Activated CD4-positive, alpha-beta T cell treated with anti-CD3 and anti-CD28 coated beads, Interleukin-2, amount 50 U/mL, for 1 hour (primary cell): ENCODE measurements around the gene FCER1G.

ENCODE experiments used
- DNase-seq: peaks from one replicate; pipeline ENCODE4 v3.0.0-alpha.2; 2020

FCER1G gene

GRCh38 chr1:161189036-161189435 lies 26.1 kb upstream of the FCER1G start:
- DNase-seq = no peak

- no peak for DNase-seq
These were observed 24.1 kb upstream of the FCER1G start for GRCh38 chr1:161190962-161191521.

GRCh38 chr1:161191971-161192370 lies 23.1 kb upstream of the FCER1G start:
- no peak for DNase-seq

- peak; percentile 60 for DNase-seq
These were observed 22.3 kb upstream of the FCER1G start for GRCh38 chr1:161192476-161193465.

- DNase-seq = no peak
These were observed 21.4 kb upstream of the FCER1G start for GRCh38 chr1:161193561-161194235.

GRCh38 chr1:161195171-161195570 lies 19.9 kb upstream of the FCER1G start:
- no peak for DNase-seq

GRCh38 chr1:161196111-161196510 lies 19.0 kb upstream of the FCER1G start:
- no peak for DNase-seq

- DNase-seq = no peak
These were observed 18.3 kb upstream of the FCER1G start for GRCh38 chr1:161196521-161197451.

- DNase-seq = no peak
These were observed 17.4 kb upstream of the FCER1G start for GRCh38 chr1:161197560-161198193.

GRCh38 chr1:161198194-161198896 lies 16.8 kb upstream of the FCER1G start:
- no peak for DNase-seq

- DNase-seq = no peak
These were observed 16.1 kb upstream of the FCER1G start, which contains the start of gene ADAMTS4 for GRCh38 chr1:161198897-161199431. TSS of gene ADAMTS4 (minus strand) at chr1:161199054. CDS start at chr1:161198627, 427 bp downstream.

- no peak for DNase-seq
These were observed 15.5 kb upstream of the FCER1G start for GRCh38 chr1:161199506-161200139.

GRCh38 chr1:161200421-161200991 lies 14.6 kb upstream of the FCER1G start:
- DNase-seq = no peak

GRCh38 chr1:161200992-161201835 lies 13.9 kb upstream of the FCER1G start:
- DNase-seq = no peak

GRCh38 chr1:161201836-161202712 lies 13.0 kb upstream of the FCER1G start, which contains the start of gene NDUFS2:
TSS of gene NDUFS2 (plus strand) at chr1:161202367. CDS start at chr1:161202386, 19 bp downstream.
- peak; percentile 95 for DNase-seq

- no peak for DNase-seq
These were observed 8.5 kb upstream of the FCER1G start for GRCh38 chr1:161206411-161207140.

- DNase-seq = no peak
These were observed 7.9 kb upstream of the FCER1G start for GRCh38 chr1:161207173-161207572.
